GM21717 (cell line): ENCODE results near the gene SLC36A3.
"Not testable (repeated sequence)": the region's sequence is repeated elsewhere in the genome, so short reads cannot be mapped to it uniquely, and the experiment has no call there.

Experiments
- ATAC-seq: cut with Tn5 transposase; IDR thresholded peaks from one replicate; pipeline ENCODE4 v1.9.1; 2021; ENCODE audit warnings: mild to moderate bottlenecking, moderate library complexity; ENCODE audit not compliant: unreplicated experiment

The SLC36A3 gene

GRCh38 chr5:151240268-151240835, 63.2 kb downstream of the SLC36A3 start:
- ATAC-seq = not testable (repeated sequence)

- ATAC-seq = no peak
Observed at GRCh38 chr5:151239237-151239861, 64.2 kb downstream of the SLC36A3 start.

DNA sequence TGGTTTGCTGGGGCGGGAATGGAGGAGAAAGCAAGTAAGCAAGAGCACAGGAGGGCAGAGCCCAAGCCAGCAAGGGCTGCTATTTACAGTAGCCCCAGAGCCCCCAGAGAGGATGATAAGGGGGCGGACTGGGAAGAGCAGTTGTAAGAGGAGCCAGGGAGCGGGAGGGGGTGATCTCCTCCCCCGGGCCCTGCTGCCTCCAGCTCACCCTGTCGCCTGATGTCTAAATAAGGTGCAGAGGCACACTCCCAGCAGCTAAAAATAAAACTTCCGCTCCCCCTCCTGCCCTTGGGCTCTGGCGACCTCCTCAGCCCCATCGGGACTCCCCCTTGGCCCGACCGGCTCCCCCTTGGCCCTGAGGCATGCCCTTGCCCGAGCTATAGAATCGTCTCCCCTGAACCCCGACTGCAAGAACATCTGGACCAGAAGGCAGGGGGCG, 65.2 kb downstream of the SLC36A3 start:
- no peak for ATAC-seq

- no peak for ATAC-seq
Observed at GRCh38 chr5:151237685-151238084, 65.9 kb downstream of the SLC36A3 start.

GRCh38 chr5:151236888-151237287, 66.7 kb downstream of the SLC36A3 start:
- ATAC-seq = no peak

DNA sequence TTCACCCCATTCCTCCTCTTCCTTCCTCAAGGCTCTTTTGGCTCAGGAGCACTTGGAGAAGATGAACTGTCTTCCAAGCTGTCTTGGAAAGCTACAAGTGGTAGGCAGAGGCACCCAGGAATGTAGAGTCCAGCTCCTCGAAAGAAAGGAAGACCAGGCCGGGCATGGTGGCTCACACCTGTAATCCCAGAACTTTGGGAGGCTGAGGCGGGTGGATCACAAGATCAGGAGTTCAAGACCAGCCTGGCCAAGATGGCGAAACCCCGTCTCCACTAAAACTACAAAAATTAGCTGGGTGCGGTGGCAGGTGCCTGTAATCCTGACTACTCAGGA, 68.4 kb downstream of the SLC36A3 start:
- not testable (repeated sequence) for ATAC-seq

DNA sequence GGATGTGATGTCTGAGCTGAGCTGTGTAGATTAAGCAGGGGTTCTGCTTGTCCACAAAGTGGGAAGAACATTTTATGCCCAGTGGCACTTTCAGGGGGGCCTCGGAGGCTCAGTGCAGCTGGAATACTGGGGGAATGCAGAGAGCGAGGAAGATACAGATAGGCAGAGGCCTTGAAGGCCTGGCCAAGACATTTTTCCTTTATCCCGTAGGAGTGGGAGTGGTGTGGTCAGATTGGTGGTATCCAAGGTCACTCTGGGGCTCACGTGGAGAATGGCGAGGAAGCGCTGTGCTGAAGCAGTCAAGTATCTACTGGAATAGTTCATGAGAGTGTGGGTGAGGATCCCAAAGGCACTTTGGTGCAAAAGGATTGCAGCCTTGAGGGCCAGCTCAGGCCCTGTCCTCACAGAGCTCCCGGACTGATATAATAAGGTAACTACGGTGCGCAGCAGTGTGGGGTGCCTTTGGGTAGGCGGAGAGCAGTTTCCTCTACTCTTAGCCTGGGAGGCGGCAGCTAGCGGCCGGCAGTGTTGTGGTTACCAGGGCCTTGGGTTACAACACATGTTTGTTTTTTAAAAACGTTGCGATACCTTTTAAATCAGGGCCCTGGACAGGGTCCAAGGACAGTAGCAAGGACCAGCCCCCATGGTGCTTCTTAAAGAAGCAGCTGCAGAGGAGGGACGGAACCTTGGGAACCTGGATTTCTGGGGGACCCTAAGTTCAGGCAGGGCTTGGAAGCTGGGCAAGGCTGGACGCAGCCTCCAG, 68.9 kb downstream of the SLC36A3 start:
- ATAC-seq = peak; percentile 79

DNA sequence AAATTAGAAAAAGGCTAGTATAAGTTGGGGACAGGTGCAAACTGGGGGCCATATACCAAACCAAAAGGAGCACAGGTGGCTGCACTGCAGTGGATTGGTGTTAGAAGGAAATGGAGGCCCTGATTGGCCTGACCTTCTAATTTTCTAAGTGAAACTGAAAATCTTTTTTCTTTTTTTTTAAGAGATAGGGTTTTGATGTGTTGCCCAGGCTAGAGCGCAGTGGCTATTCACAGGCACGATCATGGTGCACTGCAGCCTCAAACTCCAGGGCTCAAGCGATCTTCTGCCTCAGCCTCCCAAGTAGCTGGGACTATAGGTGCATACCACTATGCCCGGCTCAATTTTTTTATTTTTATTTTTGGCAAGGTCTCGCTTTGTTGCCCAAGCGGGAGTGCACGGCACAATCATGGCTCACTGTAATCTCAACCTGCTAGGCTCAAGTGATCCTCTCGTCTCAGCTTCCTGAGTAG, 69.9 kb downstream of the SLC36A3 start:
- peak; percentile 74 for ATAC-seq

GRCh38 chr5:151231359-151231758, 72.2 kb downstream of the SLC36A3 start:
- ATAC-seq = no peak

- ATAC-seq = no peak
Observed at GRCh38 chr5:151230048-151230680, 73.4 kb downstream of the SLC36A3 start.

DNA sequence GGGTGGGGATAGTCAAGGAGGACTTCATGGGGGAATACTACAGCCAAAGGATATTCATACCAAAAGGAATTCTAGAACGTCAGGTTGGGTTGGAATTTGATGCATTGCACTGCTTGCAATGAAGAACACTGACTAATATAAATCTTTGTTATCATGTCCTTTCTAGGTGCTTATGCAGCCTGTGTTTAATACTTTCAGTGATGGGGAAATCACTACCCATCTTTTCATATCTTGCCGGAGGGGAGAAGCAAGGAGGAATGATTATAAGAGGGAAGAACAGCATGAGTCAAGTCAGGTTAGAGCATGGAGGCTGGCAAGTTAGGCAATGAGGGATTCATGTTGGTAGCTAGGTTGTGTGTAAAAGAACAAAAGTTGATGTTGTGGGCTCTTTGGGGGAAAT, 74.6 kb downstream of the SLC36A3 start:
- ATAC-seq = no peak

DNA sequence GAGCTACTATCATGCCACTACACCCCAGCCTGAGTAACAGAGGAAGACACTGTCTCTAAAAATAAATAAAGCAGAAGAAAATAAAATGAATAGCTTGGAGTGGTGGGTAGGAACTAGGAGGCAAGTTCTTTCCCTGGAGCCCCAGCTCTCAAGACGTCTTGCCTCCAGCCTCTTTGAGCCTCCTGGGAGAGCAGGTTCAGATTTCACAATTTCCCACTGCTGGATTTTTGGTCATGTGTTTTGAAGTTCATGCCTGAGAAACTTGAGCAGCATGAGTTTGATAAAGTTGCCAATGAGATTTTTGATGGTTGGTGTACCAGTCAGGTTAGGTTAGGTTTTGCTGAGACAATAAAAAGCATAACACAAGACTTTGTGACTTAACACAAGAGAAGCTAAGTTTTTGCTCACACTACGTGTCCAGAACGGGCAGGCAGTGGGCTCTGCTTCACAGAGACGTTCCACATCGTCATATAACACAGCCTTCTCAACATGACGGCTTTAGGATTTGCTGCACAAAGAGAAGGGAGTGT, 75.6 kb downstream of the SLC36A3 start:
- no peak for ATAC-seq
